Glomerular endothelial cell (primary cell): ENCODE data around the gene MAGEB17. TPM values are rescaled to one million over a fixed set of nuclear protein-coding genes. Genes with fewer than 3 reads are reported as not detected.
"Not testable (repeated sequence)": the region's sequence is repeated elsewhere in the genome, so short reads cannot be mapped to it uniquely, and the experiment has no call there.

ENCODE experiments used
- DNase-seq: peaks from one replicate; pipeline ENCODE4 v3.0.0-alpha.2; 2011; ENCODE audit warnings: low read depth, low spot score; ENCODE audit errors: extremely low read depth
- total RNA-seq: library from RNA; depleted of rRNA; stranded (reverse); fragments of >200 nt; gene quantifications from 2 replicates; pipeline ENCODE4 v1.2.3, GENCODE V29; 2015

Gene MAGEB17
- total RNA-seq, 1 donor from 2014 or later = 0.18 TPM

- no peak for DNase-seq
These were observed 11.6 kb upstream of the MAGEB17 start for GRCh38 chrX:16155581-16156096.

DNA sequence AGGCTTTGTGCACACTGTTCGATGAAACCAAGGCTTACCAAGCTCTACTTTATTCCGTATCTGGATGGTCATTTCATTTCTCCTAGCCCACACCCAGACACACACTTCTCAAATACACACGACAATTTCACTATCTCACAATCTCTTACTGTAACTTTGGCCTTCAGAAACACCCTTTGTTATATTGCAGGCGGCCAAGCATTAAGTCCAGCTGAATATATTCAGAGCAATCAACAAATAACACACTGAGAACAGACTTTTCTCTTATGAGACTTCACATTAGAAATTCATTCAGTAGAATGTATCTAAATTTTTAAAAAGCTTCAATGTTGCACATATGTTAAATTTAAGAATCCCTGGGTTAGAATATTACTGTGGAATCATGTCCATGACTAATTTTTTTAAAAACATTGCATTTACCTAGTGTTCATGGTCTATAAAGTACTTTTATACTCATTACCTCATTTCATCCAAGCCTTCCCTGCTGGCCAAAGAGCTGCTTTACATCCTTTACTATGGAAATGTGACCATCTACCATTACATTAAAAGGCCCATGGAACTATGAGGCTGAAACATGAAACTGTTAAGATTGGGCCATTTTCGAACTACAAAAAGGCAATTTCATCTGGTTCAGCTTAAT, 10.5 kb upstream of the MAGEB17 start:
- no peak for DNase-seq

DNA sequence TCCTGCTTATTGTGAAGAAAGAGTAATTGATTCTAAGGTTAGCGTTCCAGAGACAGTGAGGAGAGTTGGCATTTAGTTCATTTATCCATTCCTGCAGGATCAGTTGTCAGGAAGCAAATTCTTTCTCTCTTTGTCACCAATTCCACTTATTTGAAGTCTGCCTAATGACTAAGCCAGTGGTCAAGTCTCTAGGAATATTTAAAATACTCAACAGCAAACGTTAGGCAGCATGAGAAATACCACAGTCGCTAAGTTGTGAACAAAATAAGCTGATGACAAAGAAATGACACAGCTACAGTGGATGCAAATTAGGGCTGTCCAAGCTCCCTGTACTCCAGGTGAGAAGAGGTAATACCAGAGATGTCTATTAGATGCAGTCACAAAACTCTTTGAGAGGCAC, 6.6 kb upstream of the MAGEB17 start:
- DNase-seq = peak; percentile 9

- not testable (repeated sequence) for DNase-seq
These were observed 6.1 kb upstream of the MAGEB17 start for GRCh38 chrX:16161173-16161572.

- DNase-seq = no peak
These were observed 4.9 kb upstream of the MAGEB17 start for GRCh38 chrX:16162391-16162790.

GRCh38 chrX:16164748-16165147, 2.5 kb upstream of the MAGEB17 start:
- no peak for DNase-seq

DNA sequence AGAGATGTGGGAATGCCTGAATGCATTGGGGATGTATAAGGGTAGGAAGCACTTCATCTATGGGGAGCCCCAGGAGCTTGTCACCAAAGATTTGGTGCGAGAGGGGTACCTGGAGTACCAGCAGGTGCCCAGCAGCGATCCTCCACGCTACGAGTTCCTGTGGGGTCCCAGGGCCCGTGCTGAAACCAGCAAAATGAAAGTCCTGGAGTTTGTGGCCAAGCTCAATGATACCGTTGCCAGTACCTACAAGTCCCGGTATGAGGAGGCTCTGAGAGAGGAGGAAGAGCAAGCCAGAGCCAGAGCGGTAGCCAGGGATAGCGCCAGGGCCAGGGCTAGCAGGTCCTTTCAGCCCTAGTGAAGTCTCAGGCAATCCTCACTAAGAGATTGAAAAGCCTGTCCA, 3.8 kb downstream of the MAGEB17 start:
- DNase-seq = no peak

GRCh38 chrX:16171944-16172343, 4.7 kb downstream of the MAGEB17 start:
- DNase-seq = no peak

DNA sequence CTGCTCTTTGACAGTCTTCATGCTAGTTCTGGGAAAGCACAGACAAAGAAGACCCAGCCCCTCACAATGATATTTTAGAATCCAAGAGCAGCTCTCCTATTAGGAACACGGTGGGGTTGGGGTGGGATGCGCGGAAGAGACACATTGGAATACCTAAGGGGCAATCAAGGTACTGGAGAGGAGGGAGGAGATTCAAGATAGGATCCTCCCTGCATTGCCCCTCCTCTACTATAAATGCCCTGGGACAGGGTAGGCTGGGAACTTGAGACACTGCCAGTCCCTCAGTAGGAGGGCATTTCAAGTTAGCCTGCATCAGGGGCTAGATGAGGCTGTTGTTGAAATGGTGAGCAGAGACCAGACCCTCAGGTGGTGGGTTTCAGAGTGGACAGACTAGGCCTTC, 5.1 kb downstream of the MAGEB17 start:
- DNase-seq = no peak

- no peak for DNase-seq
These were observed 8.2 kb downstream of the MAGEB17 start for GRCh38 chrX:16175329-16176061.

DNA sequence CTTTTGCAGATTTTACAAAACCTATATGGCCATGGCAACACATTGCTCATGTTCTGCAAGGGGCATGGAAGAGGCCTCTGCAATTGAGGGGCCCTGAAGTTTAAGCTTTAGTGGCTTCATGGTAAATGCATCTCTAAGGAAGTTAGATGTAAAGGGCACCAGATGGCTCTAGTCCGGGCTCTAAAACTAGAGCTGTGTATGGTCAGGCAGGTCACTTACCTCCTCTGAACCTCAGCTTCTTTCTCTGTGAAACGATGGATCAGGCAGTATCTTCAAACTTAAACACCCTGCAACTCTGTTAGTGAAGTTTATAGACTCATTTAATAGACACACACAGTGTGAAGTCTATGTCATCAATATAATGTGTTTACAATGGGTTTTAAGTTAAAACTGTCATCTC, 10.0 kb downstream of the MAGEB17 start:
- DNase-seq = no peak

- not testable (repeated sequence) for DNase-seq
These were observed 16.6 kb downstream of the MAGEB17 start for GRCh38 chrX:16183843-16184242.

DNA sequence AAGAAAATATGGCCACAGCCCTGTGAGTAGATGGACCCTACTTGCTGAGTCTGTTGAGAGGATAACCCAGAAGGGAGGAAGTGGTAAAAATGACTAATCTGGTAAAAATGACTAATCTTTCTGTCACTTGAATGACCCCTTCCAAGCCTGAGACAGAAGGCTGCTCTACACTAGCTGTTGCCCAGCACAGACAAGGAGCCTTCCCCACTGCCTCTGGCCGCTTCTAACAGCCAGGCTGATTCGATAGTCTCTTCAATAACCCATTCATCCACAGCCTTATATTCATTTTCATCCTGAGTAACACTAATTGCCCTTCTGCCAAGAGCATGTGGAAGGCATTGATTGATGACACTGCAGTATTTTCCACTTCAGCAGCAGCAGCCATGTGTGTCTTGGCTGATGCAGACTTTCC, 18.4 kb downstream of the MAGEB17 start:
- DNase-seq = peak; percentile 27

GRCh38 chrX:16186380-16187007, 19.2 kb downstream of the MAGEB17 start:
- no peak for DNase-seq

- DNase-seq = no peak
These were observed 19.9 kb downstream of the MAGEB17 start for GRCh38 chrX:16187024-16187760.

GRCh38 chrX:16188687-16189086, 21.4 kb downstream of the MAGEB17 start:
- no peak for DNase-seq

DNA sequence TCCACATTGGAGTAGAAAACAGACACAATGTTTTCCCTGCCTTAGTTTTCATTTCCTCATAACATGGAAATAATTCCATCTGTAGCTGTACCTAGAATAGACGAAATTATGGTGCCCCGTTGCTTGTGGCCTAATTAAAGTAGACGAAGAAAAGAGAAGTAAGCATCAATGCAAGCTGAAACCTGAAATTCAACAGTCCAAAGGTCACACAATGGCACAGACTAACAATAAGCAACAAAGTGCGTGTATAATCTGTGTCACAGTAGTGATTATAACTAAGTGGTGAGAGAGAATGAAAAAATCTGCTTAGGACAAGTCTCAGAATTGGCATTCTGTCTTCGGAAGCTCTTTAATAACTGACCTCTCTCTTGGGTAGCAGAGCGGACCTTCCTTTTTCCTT, 24.3 kb downstream of the MAGEB17 start:
- DNase-seq = no peak

DNA sequence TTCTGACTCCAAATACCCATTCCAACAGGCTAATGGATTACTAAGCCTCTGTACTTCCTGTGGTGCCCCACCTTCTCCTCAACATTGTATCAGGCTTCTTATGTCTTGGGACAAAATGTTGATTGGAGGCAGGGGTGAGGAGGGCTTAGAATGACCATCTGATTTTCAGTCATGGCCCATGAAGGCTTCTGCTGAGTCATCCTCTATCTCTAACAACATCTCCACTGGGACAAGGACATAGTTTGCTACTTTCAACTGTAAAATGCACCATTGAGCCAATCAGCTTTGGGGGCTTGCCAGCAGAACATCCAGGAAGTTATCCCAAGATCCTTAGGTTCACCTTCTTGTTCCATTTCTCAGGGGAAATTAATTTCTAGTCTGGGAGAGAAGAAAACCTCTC, 29.5 kb downstream of the MAGEB17 start:
- DNase-seq = no peak

- DNase-seq = no peak
These were observed 32.1 kb downstream of the MAGEB17 start for GRCh38 chrX:16199343-16199742.

DNA sequence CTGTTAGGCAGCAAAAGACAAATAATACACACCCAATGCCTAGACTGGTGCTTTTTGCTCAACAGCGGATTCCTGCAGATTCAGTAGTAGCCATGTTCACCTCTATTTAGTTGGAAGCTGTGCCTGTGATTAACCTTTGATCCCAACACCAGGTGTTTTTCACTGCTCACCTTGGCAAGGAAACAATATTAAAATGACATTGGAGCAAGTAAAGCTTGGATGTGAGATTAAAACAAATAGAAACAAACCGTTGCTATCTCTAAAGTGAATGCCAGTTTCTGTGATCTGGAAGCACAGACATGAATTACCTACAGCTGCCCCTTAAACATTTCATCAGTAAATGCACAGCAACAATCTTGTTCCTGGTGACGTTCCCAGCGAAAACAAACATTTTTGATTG, 35.7 kb downstream of the MAGEB17 start:
- DNase-seq = no peak

- no peak for DNase-seq
These were observed 37.3 kb downstream of the MAGEB17 start for GRCh38 chrX:16204538-16204937.
